K562 (cell line): ENCODE results near the gene ALOX5.

ENCODE experiments used
- PML ChIP-seq: IDR thresholded peaks from 2 replicates; pipeline ENCODE4 v1.6.1; 2012; ENCODE audit warnings: low read length, inconsistent platforms
- POLR2AphosphoS2 ChIP-seq: IDR thresholded peaks from 2 replicates; pipeline ENCODE4 v1.6.1; 2012; ENCODE audit warnings: low read length, improper control_type of control experiment
- SRF ChIP-seq, 2 experiments: fragments of 250-450, 450-650 bp in 1 of 2; sonication (Bioruptor Pico) in 1 of 2; sonication (generic) in 1 of 2; formaldehyde crosslinking; IDR thresholded peaks; 2 replicates each; pipeline versions ENCODE4 v1.5.0 to v1.5.1; 2020 to 2022; ENCODE audit warnings: mild to moderate bottlenecking in 1 of 2, missing genetic modification reagents in 1 of 2
- ZC3H11A ChIP-seq: IDR thresholded peaks from 2 replicates; pipeline ENCODE4 v1.6.1; 2012; ENCODE audit warnings: low read depth, low read length, improper control_type of control experiment
- ZNF224 ChIP-seq: sonication (generic); formaldehyde crosslinking; IDR thresholded peaks from 2 replicates; pipeline ENCODE4 v1.8.0; 2022; ENCODE audit warnings: mild to moderate bottlenecking, missing genetic modification reagents
- TF ChIP-seq, protein P1 (sequence below), 3 experiments: IDR thresholded peaks in 2 of 3; conservative IDR thresholded peaks in 1 of 3; 2 replicates each; pipeline ENCODE4 v1.5.1; 2011 to 2012; ENCODE audit warnings: low read length in 3 of 3, mild to moderate bottlenecking in 3 of 3, control low read depth in 2 of 3, improper control_type of control experiment in 1 of 3, inconsistent platforms in 1 of 3, low read depth in 1 of 3, mixed read lengths in 1 of 3, moderate library complexity in 1 of 3; ENCODE audit not compliant: insufficient read depth in 2 of 3
- TF ChIP-seq, protein P2 (sequence below): sonication (generic); formaldehyde crosslinking; IDR thresholded peaks from 2 replicates; pipeline ENCODE4 v1.8.1; 2023; ENCODE audit warnings: mild to moderate bottlenecking, missing genetic modification reagents
- TF ChIP-seq, protein P3 (sequence below), 2 experiments: fragments of 450-650 bp; formaldehyde crosslinking in 1 of 2; IDR thresholded peaks; 2 replicates each; pipeline versions ENCODE4 v1.4.0 to v1.6.1; 2014 to 2020; ENCODE audit warnings: mild to moderate bottlenecking in 2 of 2, borderline replicate concordance in 1 of 2, low read depth in 1 of 2

DNA sequence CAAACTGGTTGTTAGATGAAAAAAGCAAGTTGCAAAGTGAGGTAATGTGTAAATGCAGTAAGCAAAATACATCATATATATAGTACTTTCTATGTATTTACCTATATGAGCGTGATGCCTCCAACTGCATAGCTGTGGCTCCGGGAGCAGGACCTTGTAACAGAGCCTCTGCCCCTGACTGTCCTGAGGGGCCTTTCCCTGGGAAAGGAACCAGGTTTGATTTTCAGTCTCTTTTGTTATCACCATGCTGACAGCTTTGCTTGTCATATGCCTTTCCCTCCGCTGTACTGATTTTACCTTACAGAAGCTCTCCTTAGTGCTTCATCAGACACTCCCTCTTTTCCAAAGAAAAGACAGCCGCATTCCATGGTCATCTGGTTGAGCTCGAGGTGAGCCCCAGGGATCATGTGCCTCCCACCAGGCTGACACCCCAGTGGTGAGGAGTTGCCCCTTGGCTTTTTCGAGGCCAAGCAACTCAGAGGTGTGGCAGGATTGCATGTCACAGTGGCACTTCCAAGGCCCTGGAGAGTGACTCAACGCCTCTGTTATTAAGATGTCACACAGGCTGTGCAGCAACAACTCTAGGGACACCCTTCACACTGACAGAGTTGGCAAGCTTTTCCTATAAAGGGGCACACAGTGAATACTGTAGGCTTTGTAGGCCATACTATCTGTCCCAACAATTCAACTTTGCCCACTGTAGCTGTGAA lies 78.9 kb downstream of the ALOX5 start:
- TF ChIP-seq POLR2AphosphoS2 (no peak), PML (no peak), SRF (CRISPR knock-in tag; IDR thresholded peaks at IDR 0.05) (no peak), ZC3H11A (no peak), ZNF224 (CRISPR knock-in tag) (no peak)
- TF ChIP-seq, protein P1, sequence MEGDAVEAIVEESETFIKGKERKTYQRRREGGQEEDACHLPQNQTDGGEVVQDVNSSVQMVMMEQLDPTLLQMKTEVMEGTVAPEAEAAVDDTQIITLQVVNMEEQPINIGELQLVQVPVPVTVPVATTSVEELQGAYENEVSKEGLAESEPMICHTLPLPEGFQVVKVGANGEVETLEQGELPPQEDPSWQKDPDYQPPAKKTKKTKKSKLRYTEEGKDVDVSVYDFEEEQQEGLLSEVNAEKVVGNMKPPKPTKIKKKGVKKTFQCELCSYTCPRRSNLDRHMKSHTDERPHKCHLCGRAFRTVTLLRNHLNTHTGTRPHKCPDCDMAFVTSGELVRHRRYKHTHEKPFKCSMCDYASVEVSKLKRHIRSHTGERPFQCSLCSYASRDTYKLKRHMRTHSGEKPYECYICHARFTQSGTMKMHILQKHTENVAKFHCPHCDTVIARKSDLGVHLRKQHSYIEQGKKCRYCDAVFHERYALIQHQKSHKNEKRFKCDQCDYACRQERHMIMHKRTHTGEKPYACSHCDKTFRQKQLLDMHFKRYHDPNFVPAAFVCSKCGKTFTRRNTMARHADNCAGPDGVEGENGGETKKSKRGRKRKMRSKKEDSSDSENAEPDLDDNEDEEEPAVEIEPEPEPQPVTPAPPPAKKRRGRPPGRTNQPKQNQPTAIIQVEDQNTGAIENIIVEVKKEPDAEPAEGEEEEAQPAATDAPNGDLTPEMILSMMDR (IDR thresholded peaks at IDR 0.05 in 2 of 3, conservative IDR thresholded peaks at IDR 0.05 in 1 of 3; ENCODE audit: insufficient read depth in 2 of 3, low read depth in 1 of 3, low read length in 3 of 3): no peak
- TF ChIP-seq, protein P2, sequence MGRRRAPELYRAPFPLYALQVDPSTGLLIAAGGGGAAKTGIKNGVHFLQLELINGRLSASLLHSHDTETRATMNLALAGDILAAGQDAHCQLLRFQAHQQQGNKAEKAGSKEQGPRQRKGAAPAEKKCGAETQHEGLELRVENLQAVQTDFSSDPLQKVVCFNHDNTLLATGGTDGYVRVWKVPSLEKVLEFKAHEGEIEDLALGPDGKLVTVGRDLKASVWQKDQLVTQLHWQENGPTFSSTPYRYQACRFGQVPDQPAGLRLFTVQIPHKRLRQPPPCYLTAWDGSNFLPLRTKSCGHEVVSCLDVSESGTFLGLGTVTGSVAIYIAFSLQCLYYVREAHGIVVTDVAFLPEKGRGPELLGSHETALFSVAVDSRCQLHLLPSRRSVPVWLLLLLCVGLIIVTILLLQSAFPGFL (CRISPR knock-in tag): no peak
- TF ChIP-seq, protein P3, sequence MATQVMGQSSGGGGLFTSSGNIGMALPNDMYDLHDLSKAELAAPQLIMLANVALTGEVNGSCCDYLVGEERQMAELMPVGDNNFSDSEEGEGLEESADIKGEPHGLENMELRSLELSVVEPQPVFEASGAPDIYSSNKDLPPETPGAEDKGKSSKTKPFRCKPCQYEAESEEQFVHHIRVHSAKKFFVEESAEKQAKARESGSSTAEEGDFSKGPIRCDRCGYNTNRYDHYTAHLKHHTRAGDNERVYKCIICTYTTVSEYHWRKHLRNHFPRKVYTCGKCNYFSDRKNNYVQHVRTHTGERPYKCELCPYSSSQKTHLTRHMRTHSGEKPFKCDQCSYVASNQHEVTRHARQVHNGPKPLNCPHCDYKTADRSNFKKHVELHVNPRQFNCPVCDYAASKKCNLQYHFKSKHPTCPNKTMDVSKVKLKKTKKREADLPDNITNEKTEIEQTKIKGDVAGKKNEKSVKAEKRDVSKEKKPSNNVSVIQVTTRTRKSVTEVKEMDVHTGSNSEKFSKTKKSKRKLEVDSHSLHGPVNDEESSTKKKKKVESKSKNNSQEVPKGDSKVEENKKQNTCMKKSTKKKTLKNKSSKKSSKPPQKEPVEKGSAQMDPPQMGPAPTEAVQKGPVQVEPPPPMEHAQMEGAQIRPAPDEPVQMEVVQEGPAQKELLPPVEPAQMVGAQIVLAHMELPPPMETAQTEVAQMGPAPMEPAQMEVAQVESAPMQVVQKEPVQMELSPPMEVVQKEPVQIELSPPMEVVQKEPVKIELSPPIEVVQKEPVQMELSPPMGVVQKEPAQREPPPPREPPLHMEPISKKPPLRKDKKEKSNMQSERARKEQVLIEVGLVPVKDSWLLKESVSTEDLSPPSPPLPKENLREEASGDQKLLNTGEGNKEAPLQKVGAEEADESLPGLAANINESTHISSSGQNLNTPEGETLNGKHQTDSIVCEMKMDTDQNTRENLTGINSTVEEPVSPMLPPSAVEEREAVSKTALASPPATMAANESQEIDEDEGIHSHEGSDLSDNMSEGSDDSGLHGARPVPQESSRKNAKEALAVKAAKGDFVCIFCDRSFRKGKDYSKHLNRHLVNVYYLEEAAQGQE (IDR thresholded peaks at IDR 0.05; ENCODE audit: borderline replicate concordance): no peak
- TF ChIP-seq, protein P3 (CRISPR knock-in tag; IDR thresholded peaks at IDR 0.05; ENCODE audit: low read depth): no peak
